Measurements from ENCODE around the gene PSMC3. TPM values are rescaled to one million over a fixed set of nuclear protein-coding genes. Genes with fewer than 3 reads are reported as not detected.

Gene PSMC3
- total and polyA plus RNA-seq, 5 donors from 2014 or later = 58.9 to 153 (median 109) TPM

DNA sequence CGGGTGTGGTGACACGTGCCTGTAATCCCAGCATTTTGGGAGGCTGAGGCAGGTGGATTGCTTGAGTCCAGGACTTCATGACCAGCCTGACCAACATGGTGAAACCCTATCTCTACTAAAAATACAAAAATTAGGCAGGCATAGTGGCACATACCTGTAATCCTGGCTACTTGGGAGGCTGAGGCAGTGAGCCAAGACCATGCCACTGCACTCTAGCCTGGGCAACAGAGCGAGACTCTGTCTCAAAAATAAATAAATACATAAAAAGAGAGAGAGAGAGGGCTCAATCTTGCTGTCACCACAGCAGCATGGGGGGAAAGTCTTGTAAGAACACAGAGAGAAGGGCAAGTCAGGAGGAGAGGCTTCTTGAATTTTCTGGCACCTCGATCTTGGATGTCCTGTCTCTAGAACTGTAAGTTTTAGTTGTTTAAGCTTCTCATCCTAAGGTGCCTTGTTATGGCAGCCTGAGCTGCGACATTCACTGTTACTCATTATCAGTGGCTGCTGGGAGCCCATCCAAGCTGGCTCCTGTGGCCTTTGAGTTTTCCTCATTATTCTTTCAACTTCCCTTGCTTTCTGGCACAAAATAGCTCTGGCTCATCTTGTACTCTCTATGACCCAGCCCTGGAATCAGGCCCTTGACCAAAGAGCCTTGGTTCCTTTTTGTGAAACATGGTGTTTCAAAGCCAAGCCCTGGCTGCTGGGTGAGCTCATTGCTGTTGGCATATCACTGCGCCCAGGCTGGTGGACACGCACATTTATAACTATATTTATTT is 8.0 kb upstream of the PSMC3 start:
- Histone ChIP-seq H3K27ac (ENCODE audit: insufficient read depth, low read length, poor library complexity, severe bottlenecking) (no peak overlapping the region), H3K36me3 (ENCODE audit: control insufficient read depth, insufficient read depth, low read length) (no peaks in the 10 kb centered on the region), H3K4me3 (ENCODE audit: low read depth, low read length) (no peak overlapping the region), H3K4me1 (ENCODE audit: control insufficient read depth, insufficient read depth, low read length, poor library complexity, severe bottlenecking) (no peaks in the 10 kb centered on the region), H3K9me3 (ENCODE audit: control insufficient read depth in 2 of 2, low read length in 2 of 2) (no peaks in the 10 kb centered on the region), H3K27me3 (ENCODE audit: control insufficient read depth, insufficient read depth, low read length) (no peaks in the 10 kb centered on the region)
- Mint-ChIP-seq H3K4me1 (no peaks in the 10 kb centered on the region), H3K27me3 (no peaks in the 10 kb centered on the region), H3K27ac (no peak overlapping the region), H3K4me3 (no peak overlapping the region), H3K36me3 (no peaks in the 10 kb centered on the region), H3K9me3 (no peaks in the 10 kb centered on the region)
- DNase-seq = no peak
- no peak for ATAC-seq (ENCODE audit: low read depth in 2 of 2)

DNA sequence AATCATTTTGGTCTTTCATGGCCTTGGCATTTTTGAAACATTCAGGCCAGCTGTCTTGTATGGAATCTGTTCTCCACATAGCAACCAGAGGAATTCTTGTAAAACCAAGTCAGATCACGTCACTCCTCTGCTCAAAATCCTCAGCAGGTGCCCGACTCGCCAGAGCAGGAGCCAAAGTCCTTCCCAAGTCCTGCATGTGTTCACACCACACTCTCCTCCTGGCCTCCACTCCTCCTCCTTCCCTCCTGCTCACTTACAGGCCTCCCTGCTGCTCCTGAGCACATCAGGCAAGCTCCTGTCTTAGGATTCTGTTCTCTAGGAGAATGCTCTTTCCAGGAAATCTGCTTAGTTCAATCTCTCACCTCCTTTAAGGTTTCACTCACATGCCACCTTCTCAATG is 6.9 kb upstream of the PSMC3 start:
- Mint-ChIP-seq H3K27ac (no peak overlapping the region), H3K4me1 (no peaks in the 10 kb centered on the region), H3K27me3 (no peaks in the 10 kb centered on the region), H3K36me3 (no peaks in the 10 kb centered on the region), H3K4me3 (no peak overlapping the region), H3K9me3 (no peaks in the 10 kb centered on the region)
- Histone ChIP-seq H3K27me3 (ENCODE audit: control insufficient read depth, insufficient read depth, low read length) (no peaks in the 10 kb centered on the region), H3K4me3 (ENCODE audit: low read depth, low read length) (no peak overlapping the region), H3K27ac (ENCODE audit: insufficient read depth, low read length, poor library complexity, severe bottlenecking) (no peak overlapping the region), H3K36me3 (ENCODE audit: control insufficient read depth, insufficient read depth, low read length) (no peaks in the 10 kb centered on the region), H3K9me3 (ENCODE audit: control insufficient read depth in 2 of 2, low read length in 2 of 2) (no peaks in the 10 kb centered on the region), H3K4me1 (ENCODE audit: control insufficient read depth, insufficient read depth, low read length, poor library complexity, severe bottlenecking) (no peaks in the 10 kb centered on the region)
- ATAC-seq (ENCODE audit: low read depth in 2 of 2) (no peak), DNase-seq (no peak)

- Histone ChIP-seq H3K27ac (ENCODE audit: insufficient read depth, low read length, poor library complexity, severe bottlenecking) (no peak overlapping the region), H3K4me3 (ENCODE audit: low read depth, low read length) (no peak overlapping the region), H3K9me3 (ENCODE audit: control insufficient read depth in 2 of 2, low read length in 2 of 2) (no peaks in the 10 kb centered on the region), H3K36me3 (ENCODE audit: control insufficient read depth, insufficient read depth, low read length) (no peaks in the 10 kb centered on the region), H3K4me1 (ENCODE audit: control insufficient read depth, insufficient read depth, low read length, poor library complexity, severe bottlenecking) (peaks cover 3% of the 10 kb centered on the region), H3K27me3 (ENCODE audit: control insufficient read depth, insufficient read depth, low read length) (no peaks in the 10 kb centered on the region)
- Mint-ChIP-seq H3K27ac (no peak overlapping the region), H3K36me3 (no peaks in the 10 kb centered on the region), H3K9me3 (no peaks in the 10 kb centered on the region), H3K4me3 (no peak overlapping the region), H3K4me1 (peaks cover 0 to 5% (median 2%) of the 10 kb centered on the region in 4 donors), H3K27me3 (no peaks in the 10 kb centered on the region)
- ATAC-seq (ENCODE audit: low read depth in 2 of 2) (no peak), DNase-seq (no peak)
These were observed 5.3 kb upstream of the PSMC3 start for GRCh38 chr11:47431356-47432083.

DNA sequence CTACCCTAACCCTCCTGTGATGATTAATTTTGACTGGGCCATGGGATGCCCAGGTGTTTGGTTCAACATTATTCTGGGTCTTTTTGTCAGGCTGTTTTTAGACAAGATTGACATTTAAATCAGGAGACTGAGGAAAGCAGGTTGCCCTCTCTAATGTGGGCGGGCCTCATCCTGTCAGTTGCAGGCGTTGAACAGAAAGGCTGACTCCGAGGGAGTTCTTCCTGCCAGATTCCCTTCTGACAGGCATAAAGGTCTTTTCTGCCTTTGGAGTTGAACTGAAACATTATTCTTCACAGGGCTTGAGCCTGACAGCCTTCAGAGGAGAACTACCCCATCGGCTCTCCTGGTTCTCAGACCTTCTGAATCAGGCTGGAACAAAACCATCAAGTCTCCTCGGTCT is 4.3 kb upstream of the PSMC3 start:
- peak overlapping the region in 1 of 3 donors; percentile 11 for H3K27ac Mint-ChIP-seq
- ATAC-seq (ENCODE audit: low read depth in 2 of 2) (no peak), DNase-seq (no peak)
- H3K27me3 ChIP-seq (ENCODE audit: control insufficient read depth, insufficient read depth, low read length) = no peaks in the 10 kb centered on the region
- H3K4me1 ChIP-seq (ENCODE audit: control insufficient read depth, insufficient read depth, low read length, poor library complexity, severe bottlenecking) = peaks cover 8% of the 10 kb centered on the region
- no peaks in the 10 kb centered on the region for H3K27me3 Mint-ChIP-seq
- H3K27ac ChIP-seq (ENCODE audit: insufficient read depth, low read length, poor library complexity, severe bottlenecking) = no peak overlapping the region
- no peaks in the 10 kb centered on the region for H3K9me3 ChIP-seq (ENCODE audit: control insufficient read depth in 2 of 2, low read length in 2 of 2)
- H3K9me3 Mint-ChIP-seq = no peaks in the 10 kb centered on the region
- peaks cover 0 to 15% (median 7%) of the 10 kb centered on the region in 4 donors for H3K4me1 Mint-ChIP-seq
- peaks cover 5% of the 10 kb centered on the region for H3K36me3 Mint-ChIP-seq
- no peaks in the 10 kb centered on the region for H3K36me3 ChIP-seq (ENCODE audit: control insufficient read depth, insufficient read depth, low read length)
- no peak overlapping the region for H3K4me3 Mint-ChIP-seq
- no peak overlapping the region for H3K4me3 ChIP-seq (ENCODE audit: low read depth, low read length)

DNA sequence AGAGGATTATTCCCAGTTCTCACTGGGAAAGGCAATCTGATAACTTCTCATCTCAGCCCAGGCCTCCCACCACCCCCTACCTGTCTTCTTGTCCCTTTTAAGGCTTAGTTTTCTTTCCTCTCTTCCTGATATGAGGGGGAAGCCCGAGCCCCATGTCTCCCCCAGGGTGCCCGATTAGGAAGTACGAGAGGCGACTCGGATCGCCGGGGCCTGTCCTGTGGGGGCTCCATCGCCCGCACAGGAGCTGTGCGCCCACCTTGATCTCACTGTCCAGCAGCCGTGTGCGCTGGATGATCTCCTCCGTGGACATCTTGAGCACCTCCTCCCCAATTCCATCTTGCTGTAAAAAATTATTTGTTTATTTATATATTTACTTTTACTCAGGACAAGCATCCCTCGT is 628 bp downstream of the PSMC3 start:
- Mint-ChIP-seq H3K9me3 (no peaks in the 10 kb centered on the region), H3K27me3 (no peaks in the 10 kb centered on the region), H3K4me1 (peaks cover 0 to 33% (median 18%) of the 10 kb centered on the region in 4 donors), H3K27ac (peak overlapping the region in 2 of 3 donors; percentile 97), H3K4me3 (peak overlapping the region; percentile 98 to 100 (median 100)), H3K36me3 (peaks cover 19% of the 10 kb centered on the region)
- Histone ChIP-seq H3K36me3 (ENCODE audit: control insufficient read depth, insufficient read depth, low read length) (peaks cover 30% of the 10 kb centered on the region), H3K27me3 (ENCODE audit: control insufficient read depth, insufficient read depth, low read length) (no peaks in the 10 kb centered on the region), H3K4me1 (ENCODE audit: control insufficient read depth, insufficient read depth, low read length, poor library complexity, severe bottlenecking) (peaks cover 20% of the 10 kb centered on the region), H3K9me3 (ENCODE audit: control insufficient read depth in 2 of 2, low read length in 2 of 2) (no peaks in the 10 kb centered on the region), H3K4me3 (ENCODE audit: low read depth, low read length) (peak overlapping the region; percentile 92), H3K27ac (ENCODE audit: insufficient read depth, low read length, poor library complexity, severe bottlenecking) (peak overlapping the region; percentile 82)
- no peak for ATAC-seq (ENCODE audit: low read depth in 2 of 2)
- DNase-seq = no peak

DNA sequence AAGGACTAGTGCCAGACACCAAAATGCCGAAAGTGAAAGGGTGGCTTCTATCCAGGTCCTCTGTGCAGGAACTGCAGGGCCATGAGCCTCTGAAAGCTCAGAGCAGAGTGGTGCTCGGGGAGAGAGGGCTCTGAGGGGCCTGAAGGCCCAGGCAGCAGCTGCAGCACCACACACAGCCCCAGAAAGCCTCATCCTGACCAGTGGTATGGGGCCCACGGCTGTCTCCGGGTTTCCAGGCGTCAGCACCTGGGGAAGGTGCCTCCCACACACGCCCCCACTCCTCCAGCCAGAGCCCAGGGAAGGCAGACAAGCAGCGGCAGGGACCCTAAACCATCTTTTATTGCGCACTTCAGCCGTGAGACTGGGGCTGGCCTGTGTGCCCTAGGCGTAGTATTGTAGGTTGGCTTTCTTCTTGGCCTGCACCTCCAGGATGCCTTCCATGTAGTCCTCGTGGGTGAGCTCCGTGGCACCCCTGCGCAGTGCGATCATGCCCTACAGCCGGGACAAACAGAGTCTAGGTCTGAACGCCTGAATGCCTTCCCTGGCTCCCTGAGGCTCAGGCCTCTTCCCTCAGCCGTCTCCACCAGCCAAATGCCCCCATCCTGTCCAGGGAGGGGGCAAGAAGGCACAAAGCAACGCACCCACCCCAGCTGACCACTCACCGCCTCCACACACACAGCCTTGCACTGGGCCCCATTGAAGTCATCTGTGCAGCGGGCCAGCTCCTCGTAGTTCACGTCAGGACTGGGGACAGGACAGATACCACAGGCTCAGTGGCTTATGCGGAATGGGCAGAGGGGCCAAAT is 7.6 kb downstream of the PSMC3 start:
- no peaks in the 10 kb centered on the region for H3K27me3 Mint-ChIP-seq
- no peak for DNase-seq
- H3K4me3 Mint-ChIP-seq = peak overlapping the region in 1 of 4 donors; percentile 52
- Histone ChIP-seq H3K4me1 (ENCODE audit: control insufficient read depth, insufficient read depth, low read length, poor library complexity, severe bottlenecking) (no peaks in the 10 kb centered on the region), H3K27me3 (ENCODE audit: control insufficient read depth, insufficient read depth, low read length) (no peaks in the 10 kb centered on the region), H3K27ac (ENCODE audit: insufficient read depth, low read length, poor library complexity, severe bottlenecking) (no peak overlapping the region), H3K9me3 (ENCODE audit: control insufficient read depth in 2 of 2, low read length in 2 of 2) (no peaks in the 10 kb centered on the region), H3K4me3 (ENCODE audit: low read depth, low read length) (no peak overlapping the region), H3K36me3 (ENCODE audit: control insufficient read depth, insufficient read depth, low read length) (peaks cover 49% of the 10 kb centered on the region)
- peaks cover 0 to 2% (median under 1%) of the 10 kb centered on the region in 4 donors for H3K4me1 Mint-ChIP-seq
- H3K9me3 Mint-ChIP-seq = peaks cover 0 to 2% (median 0%) of the 10 kb centered on the region in 7 donors
- H3K36me3 Mint-ChIP-seq = peaks cover 14% of the 10 kb centered on the region
- ATAC-seq (ENCODE audit: low read depth in 2 of 2) = no peak
- peak overlapping the region in 2 of 3 donors; percentile 31 to 63 for H3K27ac Mint-ChIP-seq

DNA sequence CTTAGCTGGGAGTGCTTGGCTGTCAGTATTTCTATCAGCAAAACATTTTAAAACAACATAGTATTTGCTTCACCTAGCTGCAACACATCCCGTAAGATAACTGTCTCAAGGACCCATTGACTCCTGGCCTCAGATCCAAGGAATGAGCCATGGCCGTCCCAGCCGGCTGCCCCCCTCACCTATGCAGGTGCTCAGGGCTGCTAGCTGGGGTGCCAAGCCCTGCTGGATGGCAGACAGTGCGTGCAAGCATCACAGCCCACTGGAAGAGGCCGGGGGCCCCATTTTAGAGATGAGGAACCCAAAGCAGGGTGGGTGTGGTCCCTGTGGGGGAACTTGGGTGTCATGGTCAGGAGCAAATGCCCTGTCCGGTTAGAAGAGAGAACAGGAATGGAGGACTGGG is 8.5 kb downstream of the PSMC3 start:
- Mint-ChIP-seq H3K9me3 (peaks cover 0 to 2% (median 0%) of the 10 kb centered on the region in 7 donors), H3K27ac (no peak overlapping the region), H3K36me3 (peaks cover 15% of the 10 kb centered on the region), H3K4me3 (peak overlapping the region in 2 of 4 donors; percentile 7 to 52), H3K4me1 (peaks cover 0 to 2% (median 0%) of the 10 kb centered on the region in 4 donors), H3K27me3 (no peaks in the 10 kb centered on the region)
- peaks cover 43% of the 10 kb centered on the region for H3K36me3 ChIP-seq (ENCODE audit: control insufficient read depth, insufficient read depth, low read length)
- H3K27ac ChIP-seq (ENCODE audit: insufficient read depth, low read length, poor library complexity, severe bottlenecking) = no peak overlapping the region
- DNase-seq (no peak), ATAC-seq (ENCODE audit: low read depth in 2 of 2) (no peak)
- no peaks in the 10 kb centered on the region for H3K27me3 ChIP-seq (ENCODE audit: control insufficient read depth, insufficient read depth, low read length)
- H3K4me1 ChIP-seq (ENCODE audit: control insufficient read depth, insufficient read depth, low read length, poor library complexity, severe bottlenecking) = no peaks in the 10 kb centered on the region
- H3K9me3 ChIP-seq (ENCODE audit: control insufficient read depth in 2 of 2, low read length in 2 of 2) = no peaks in the 10 kb centered on the region
- no peak overlapping the region for H3K4me3 ChIP-seq (ENCODE audit: low read depth, low read length)
